GM12892 (cell line): ENCODE data around the gene ALOX5.

ENCODE experiments used
- POLR2A ChIP-seq: IDR thresholded peaks from 2 replicates; pipeline ENCODE4 v1.6.1; 2011; ENCODE audit warnings: low read depth, low read length, control low read depth
- POLR2AphosphoS5 ChIP-seq: IDR thresholded peaks from 2 replicates; pipeline ENCODE4 v1.6.1; 2011; ENCODE audit warnings: low read depth, low read length, control low read depth

GRCh38 chr10:45374350-45375052 is 485 bp downstream of the ALOX5 start:
- TF ChIP-seq POLR2A (no peak), POLR2AphosphoS5 (no peak)
